ENCODE results near the gene CETP.

The CETP gene

GRCh38 chr16:57021757-57022156, 60.0 kb downstream of the CETP start:
- Histone ChIP-seq H3K27ac (no peak overlapping the region), H3K4me3 (no peak overlapping the region), H3K9me3 (no peaks in the 10 kb centered on the region), H3K27me3 (no peaks in the 10 kb centered on the region), H3K4me1 (no peaks in the 10 kb centered on the region), H3K36me3 (peaks cover 37 to 63% (median 44%) of the 10 kb centered on the region in 3 donors)
- TF ChIP-seq, protein P1, sequence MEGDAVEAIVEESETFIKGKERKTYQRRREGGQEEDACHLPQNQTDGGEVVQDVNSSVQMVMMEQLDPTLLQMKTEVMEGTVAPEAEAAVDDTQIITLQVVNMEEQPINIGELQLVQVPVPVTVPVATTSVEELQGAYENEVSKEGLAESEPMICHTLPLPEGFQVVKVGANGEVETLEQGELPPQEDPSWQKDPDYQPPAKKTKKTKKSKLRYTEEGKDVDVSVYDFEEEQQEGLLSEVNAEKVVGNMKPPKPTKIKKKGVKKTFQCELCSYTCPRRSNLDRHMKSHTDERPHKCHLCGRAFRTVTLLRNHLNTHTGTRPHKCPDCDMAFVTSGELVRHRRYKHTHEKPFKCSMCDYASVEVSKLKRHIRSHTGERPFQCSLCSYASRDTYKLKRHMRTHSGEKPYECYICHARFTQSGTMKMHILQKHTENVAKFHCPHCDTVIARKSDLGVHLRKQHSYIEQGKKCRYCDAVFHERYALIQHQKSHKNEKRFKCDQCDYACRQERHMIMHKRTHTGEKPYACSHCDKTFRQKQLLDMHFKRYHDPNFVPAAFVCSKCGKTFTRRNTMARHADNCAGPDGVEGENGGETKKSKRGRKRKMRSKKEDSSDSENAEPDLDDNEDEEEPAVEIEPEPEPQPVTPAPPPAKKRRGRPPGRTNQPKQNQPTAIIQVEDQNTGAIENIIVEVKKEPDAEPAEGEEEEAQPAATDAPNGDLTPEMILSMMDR (IDR thresholded peaks at IDR 0.05), result no peak
- no peak for DNase-seq
- intact Hi-C loops (cut with DNase I; ENCODE audit: low total_unique reads), result no loop called here

DNA sequence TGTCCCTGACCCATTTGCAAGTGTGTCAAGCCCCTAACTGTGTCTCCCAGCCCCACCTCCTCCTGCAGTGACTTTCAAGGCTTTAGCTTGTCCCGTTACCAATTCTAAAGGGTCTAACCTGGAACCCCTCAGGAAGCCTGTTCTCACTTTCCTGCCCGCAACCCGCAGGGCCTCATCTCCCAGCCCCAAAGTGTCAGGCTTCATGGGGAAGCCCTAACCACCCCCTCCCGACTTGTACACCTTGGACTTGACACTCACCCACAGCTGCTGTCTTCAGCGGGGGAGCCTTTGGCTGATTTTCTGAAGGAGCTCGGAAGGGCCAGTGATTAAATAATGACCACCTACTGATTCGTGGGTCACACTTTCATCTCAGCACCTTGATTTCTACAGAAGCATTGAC, 60.7 kb downstream of the CETP start:
- DNase-seq, result no peak
- Histone ChIP-seq H3K4me1 (no peaks in the 10 kb centered on the region), H3K9me3 (no peaks in the 10 kb centered on the region), H3K36me3 (peaks cover 37 to 63% (median 44%) of the 10 kb centered on the region in 3 donors), H3K27me3 (no peaks in the 10 kb centered on the region), H3K27ac (no peak overlapping the region), H3K4me3 (no peak overlapping the region)
- TF ChIP-seq, protein P1 (IDR thresholded peaks at IDR 0.05), result no peak
- intact Hi-C loops (cut with DNase I; ENCODE audit: low total_unique reads), result no loop called here

- H3K36me3 ChIP-seq, result peaks cover 35 to 54% (median 37%) of the 10 kb centered on the region in 3 donors
- peaks cover 0 to 3% (median 0%) of the 10 kb centered on the region in 4 donors for H3K4me1 ChIP-seq
- no peaks in the 10 kb centered on the region for H3K27me3 ChIP-seq
- no peak overlapping the region for H3K27ac ChIP-seq
- no peaks in the 10 kb centered on the region for H3K9me3 ChIP-seq
- intact Hi-C loops (cut with DNase I; ENCODE audit: low total_unique reads), result no loop called here
- no peak for DNase-seq
- H3K4me3 ChIP-seq, result no peak overlapping the region
- TF ChIP-seq, protein P1 (IDR thresholded peaks at IDR 0.05), result no peak
These were observed 61.9 kb downstream of the CETP start for GRCh38 chr16:57023541-57024249.

DNA sequence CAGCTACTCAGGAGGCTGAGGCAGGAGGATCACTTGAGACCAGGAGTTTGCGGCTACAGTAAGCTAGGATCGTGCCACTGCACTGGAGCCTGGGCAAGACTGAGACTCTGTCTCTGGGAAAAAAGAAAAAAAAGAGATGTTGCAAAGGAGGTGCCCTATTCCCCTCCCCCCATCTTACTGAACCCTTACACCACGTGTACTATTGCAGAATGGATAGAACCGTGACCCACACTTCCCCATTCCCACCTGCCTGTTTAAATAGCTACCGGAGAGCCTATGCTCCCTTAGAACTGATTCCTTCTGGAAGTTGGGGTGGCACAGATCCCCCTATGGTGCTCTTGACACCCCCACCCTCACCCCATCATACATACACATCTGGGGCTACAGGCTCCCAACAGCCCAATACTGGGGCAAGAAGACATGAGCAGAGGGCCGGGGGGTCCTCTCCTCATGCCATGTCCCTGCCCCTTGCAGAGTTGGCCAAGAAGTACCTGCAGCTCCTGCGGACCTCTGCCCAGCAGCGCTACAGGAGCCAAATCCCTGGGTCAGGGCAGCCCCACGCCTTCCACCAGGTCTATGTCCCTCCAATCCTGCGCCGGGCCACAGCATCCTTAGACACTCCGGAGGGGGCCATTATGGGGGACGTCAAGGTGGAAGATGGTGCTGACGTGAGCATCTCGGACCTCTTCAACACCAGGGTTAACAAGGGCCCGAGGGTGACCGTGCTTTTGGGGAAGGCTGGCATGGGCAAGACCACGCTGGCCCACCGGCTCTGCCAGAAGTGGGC, 63.3 kb downstream of the CETP start:
- DNase-seq, result no peak
- H3K4me1 ChIP-seq, result peaks cover 0 to 3% (median 0%) of the 10 kb centered on the region in 4 donors
- H3K36me3 ChIP-seq, result peaks cover 23 to 51% (median 36%) of the 10 kb centered on the region in 3 donors

DNA sequence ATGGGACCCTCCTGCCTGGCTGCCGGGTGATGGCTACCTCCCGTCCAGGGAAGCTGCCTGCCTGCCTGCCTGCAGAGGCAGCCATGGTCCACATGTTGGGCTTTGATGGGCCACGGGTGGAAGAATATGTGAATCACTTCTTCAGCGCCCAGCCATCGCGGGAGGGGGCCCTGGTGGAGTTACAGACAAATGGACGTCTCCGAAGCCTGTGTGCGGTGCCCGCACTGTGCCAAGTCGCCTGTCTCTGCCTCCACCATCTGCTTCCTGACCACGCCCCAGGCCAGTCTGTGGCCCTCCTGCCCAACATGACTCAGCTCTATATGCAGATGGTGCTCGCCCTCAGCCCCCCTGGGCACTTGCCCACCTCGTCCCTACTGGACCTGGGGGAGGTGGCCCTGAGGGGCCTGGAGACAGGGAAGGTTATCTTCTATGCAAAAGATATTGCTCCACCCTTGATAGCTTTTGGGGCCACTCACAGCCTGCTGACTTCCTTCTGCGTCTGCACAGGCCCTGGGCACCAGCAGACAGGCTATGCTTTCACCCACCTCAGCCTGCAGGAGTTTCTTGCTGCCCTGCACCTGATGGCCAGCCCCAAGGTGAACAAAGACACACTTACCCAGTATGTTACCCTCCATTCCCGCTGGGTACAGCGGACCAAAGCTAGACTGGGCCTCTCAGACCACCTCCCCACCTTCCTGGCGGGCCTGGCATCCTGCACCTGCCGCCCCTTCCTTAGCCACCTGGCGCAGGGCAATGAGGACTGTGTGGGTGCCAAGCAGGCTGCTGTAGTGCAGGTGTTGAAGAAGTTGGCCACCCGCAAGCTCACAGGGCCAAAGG, 64.4 kb downstream of the CETP start:
- Histone ChIP-seq H3K36me3 (peaks cover 15 to 42% (median 26%) of the 10 kb centered on the region in 3 donors), H3K4me3 (no peak overlapping the region), H3K27ac (no peak overlapping the region), H3K4me1 (peaks cover 0 to 3% (median 0%) of the 10 kb centered on the region in 4 donors), H3K27me3 (no peaks in the 10 kb centered on the region), H3K9me3 (no peaks in the 10 kb centered on the region)
- no peak for DNase-seq
- TF ChIP-seq, protein P1 (IDR thresholded peaks at IDR 0.05), result no peak
- intact Hi-C loops (cut with DNase I; ENCODE audit: low total_unique reads), result no loop called here

More for the DNA sequence above, 63.3 kb downstream of the CETP start:
- Histone ChIP-seq H3K4me3 (no peak overlapping the region), H3K27ac (no peak overlapping the region), H3K27me3 (no peaks in the 10 kb centered on the region), H3K9me3 (no peaks in the 10 kb centered on the region)
- intact Hi-C loops (cut with DNase I; ENCODE audit: low total_unique reads), result no loop called here
- TF ChIP-seq, protein P1 (IDR thresholded peaks at IDR 0.05), result no peak
